ENCODE results near the gene PNPT1. TPM values are rescaled to one million over a fixed set of nuclear protein-coding genes. Genes with fewer than 3 reads are reported as not detected.

Gene PNPT1
- total RNA-seq, 1 donor from 2014 or later: 26.5 TPM

- Mint-ChIP-seq H3K36me3 (peaks cover 2% of the 10 kb centered on the region), H3K4me1 (peaks cover 4% of the 10 kb centered on the region), H3K27me3 (ENCODE audit: low read depth) (no peaks in the 10 kb centered on the region), H3K9me3 (no peaks in the 10 kb centered on the region), H3K4me3 (no peak overlapping the region), H3K27ac (no peak overlapping the region)
- DNase-seq (ENCODE audit: low spot score in 2 of 2, unreplicated experiment in 2 of 2): no peak
- TF ChIP-seq, protein P1, sequence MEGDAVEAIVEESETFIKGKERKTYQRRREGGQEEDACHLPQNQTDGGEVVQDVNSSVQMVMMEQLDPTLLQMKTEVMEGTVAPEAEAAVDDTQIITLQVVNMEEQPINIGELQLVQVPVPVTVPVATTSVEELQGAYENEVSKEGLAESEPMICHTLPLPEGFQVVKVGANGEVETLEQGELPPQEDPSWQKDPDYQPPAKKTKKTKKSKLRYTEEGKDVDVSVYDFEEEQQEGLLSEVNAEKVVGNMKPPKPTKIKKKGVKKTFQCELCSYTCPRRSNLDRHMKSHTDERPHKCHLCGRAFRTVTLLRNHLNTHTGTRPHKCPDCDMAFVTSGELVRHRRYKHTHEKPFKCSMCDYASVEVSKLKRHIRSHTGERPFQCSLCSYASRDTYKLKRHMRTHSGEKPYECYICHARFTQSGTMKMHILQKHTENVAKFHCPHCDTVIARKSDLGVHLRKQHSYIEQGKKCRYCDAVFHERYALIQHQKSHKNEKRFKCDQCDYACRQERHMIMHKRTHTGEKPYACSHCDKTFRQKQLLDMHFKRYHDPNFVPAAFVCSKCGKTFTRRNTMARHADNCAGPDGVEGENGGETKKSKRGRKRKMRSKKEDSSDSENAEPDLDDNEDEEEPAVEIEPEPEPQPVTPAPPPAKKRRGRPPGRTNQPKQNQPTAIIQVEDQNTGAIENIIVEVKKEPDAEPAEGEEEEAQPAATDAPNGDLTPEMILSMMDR (IDR thresholded peaks at IDR 0.05; ENCODE audit: unreplicated experiment): no peak
These were observed 102.7 kb downstream of the PNPT1 start for GRCh38 chr2:55590810-55591440.

DNA sequence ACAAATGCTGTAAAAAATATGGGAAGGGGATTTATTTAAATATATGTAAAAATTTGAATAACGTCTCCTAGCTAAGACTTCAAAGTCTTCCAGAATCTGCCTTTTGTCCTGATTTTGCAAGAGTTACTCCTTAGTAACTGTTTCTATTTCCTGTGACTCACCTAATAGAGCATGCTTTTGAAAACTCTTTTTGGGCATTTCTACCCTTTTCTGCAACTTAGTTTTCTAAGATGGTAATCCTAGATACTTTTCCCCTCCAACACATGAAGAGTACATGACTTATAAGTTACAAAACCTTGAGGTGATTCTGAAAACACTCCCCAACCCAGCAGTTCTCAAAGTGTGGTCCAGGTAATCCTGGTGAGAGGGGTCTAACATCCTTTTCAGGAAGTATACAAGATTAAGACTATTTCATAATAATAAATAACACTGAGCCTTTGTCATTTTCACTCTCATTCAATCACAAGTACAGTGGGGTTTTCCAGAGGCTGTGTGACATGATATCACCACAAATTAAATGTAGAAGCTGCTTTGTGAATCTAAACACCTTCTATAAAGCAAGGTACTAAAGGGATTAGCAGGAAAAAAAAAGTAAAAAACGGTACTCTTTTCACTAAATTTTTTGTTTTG, 108.1 kb downstream of the PNPT1 start:
- DNase-seq (ENCODE audit: low spot score in 2 of 2, unreplicated experiment in 2 of 2): no peak
- no peaks in the 10 kb centered on the region for H3K27me3 Mint-ChIP-seq (ENCODE audit: low read depth)
- H3K27ac Mint-ChIP-seq: no peak overlapping the region

More for the DNA sequence above, 108.1 kb downstream of the PNPT1 start:
- TF ChIP-seq, protein P1 (IDR thresholded peaks at IDR 0.05; ENCODE audit: unreplicated experiment): no peak
- Mint-ChIP-seq H3K4me1 (no peaks in the 10 kb centered on the region), H3K36me3 (peaks cover 12% of the 10 kb centered on the region), H3K4me3 (no peak overlapping the region), H3K9me3 (no peaks in the 10 kb centered on the region)

Other genes starting within 250 kb of the PNPT1 start
- gene CFAP36, start 174.1 kb downstream of the PNPT1 start, total RNA-seq: 30.3 to 35.1 TPM (median 32.2 TPM) in 3 replicates
- 52.0 to 56.2 TPM (median 54.1 TPM) in 3 replicates for gene PPP4R3B, start 76.2 kb downstream of the PNPT1 start, total RNA-seq
- gene EFEMP1, start 229.9 kb upstream of the PNPT1 start, total RNA-seq: 38.1 to 42.8 TPM (median 41.6 TPM) in 3 replicates